Tongue (tissue), 2 donors: ENCODE results near the gene PPP6R2. TPM values are rescaled to one million over a fixed set of nuclear protein-coding genes. Genes with fewer than 3 reads are reported as not detected.
"Not testable (repeated sequence)": the region's sequence is repeated elsewhere in the genome, so short reads cannot be mapped to it uniquely, and the experiment has no call there.

Source experiments
- DNase-seq: peaks from one replicate; pipeline ENCODE4 v3.0.0-alpha.2; 2015
- total RNA-seq: library from RNA; depleted of rRNA; stranded (reverse); fragments of >200 nt; gene quantifications from one replicate; pipeline ENCODE4 v1.2.3, GENCODE V29; 2014

The PPP6R2 gene
- total RNA-seq, 1 donor from 2014 or later: 49.5 TPM

DNA sequence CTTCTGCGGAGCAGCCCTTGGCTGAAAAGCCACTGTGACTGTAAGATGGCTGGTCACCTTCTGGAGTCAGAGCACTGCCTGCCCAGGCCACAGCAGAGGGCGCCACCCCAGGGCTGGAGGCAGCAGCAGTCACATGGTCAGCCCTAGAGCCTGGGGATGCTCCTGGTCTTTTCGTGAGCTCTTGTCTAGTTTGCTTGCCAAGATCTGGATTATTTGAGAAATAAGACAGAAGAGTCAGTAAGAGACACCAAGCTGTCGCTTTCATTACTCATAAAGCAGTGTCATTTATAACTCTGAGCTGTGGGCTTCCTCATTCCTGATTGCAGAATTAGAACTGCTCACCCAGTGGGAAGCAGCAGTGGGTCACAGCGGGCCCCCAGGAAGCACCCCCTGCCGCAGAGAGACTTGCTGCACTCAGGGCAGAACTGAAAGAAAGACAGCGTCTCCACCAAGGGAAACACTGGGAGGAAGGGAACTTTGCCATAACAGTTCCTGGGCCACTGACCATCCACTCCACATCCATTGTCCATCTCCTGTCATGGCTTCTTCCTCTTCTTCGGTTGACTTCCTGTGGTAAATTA is 56.7 kb downstream of the PPP6R2 start:
- DNase-seq: no peak

DNA sequence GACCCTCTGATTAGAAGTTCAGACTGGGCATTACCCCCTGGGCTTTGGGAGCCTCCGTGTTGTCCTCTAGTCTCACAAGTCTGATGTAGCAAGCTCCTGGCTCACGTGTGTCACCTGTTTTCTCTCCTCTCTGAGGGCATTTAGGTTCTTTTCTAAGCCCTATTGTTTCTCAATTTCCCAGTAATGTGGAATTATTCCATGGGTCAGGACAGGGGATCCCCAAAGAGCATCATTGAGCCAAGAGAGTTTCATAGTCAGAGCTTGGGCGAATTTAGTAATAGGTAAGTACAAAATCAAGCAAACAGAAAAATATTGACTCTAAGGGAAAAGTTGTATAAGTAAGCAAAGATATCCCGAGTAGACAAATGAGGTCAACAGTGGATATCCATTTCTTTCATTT is 57.3 kb downstream of the PPP6R2 start:
- no peak for DNase-seq

DNA sequence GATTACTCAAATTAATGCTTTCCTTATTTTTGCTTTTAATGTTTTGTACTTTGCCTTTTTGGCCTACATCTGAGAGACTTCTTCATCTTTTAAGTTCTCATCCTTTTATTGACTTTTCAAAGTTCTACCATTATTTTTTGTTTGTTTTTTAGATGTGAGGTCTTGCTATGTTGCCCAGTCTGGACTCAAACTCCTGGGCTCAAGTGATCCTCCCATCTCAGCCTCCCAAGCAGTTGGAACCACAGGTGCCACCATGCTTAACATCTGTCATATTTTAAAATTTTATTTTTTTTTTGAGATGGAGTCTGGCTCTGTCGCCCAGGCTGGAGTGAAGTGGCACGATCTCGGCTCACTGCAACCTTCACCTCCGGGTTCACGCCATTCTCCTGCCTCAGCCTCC is 57.8 kb downstream of the PPP6R2 start:
- DNase-seq: no peak

DNA sequence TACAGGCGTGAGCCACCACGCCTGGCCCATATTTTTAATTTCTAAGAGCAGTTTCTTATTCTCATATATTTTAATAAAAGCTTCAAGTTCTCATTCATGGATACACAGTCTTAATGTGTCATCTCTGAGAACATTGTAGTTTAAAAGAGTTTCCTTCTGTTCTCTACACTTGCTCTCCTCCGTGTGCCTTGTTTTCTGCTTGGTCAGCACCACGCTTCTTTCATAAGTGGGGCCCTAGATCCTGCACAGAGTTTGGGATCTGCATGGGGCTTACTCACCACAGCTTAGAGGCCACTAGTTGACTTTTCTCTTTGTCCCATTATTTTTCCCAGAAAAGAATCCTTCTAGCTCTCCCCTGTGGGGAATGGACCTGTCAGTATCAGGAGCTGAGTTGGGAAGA is 58.8 kb downstream of the PPP6R2 start:
- no peak for DNase-seq

DNA sequence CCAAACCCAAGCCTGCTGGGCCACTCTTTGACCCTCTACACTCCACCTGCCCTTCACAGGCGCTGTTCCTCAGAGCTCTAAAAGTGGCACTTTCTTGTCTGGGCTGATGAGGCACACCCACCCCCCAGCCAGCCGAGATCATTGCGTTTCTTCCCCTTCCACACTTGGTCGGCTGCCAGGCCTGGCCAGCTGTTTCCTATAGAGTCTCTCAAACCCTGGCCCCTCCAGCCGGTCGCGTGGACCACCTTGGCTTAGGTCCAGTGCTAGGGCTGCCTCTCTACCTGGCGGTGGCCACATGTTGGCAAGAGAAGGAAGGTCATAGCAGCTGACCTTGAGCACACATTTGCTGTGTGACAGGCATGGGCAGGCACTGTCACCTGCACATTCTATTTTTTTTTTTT is 60.6 kb downstream of the PPP6R2 start:
- DNase-seq: peak; percentile 80

DNA sequence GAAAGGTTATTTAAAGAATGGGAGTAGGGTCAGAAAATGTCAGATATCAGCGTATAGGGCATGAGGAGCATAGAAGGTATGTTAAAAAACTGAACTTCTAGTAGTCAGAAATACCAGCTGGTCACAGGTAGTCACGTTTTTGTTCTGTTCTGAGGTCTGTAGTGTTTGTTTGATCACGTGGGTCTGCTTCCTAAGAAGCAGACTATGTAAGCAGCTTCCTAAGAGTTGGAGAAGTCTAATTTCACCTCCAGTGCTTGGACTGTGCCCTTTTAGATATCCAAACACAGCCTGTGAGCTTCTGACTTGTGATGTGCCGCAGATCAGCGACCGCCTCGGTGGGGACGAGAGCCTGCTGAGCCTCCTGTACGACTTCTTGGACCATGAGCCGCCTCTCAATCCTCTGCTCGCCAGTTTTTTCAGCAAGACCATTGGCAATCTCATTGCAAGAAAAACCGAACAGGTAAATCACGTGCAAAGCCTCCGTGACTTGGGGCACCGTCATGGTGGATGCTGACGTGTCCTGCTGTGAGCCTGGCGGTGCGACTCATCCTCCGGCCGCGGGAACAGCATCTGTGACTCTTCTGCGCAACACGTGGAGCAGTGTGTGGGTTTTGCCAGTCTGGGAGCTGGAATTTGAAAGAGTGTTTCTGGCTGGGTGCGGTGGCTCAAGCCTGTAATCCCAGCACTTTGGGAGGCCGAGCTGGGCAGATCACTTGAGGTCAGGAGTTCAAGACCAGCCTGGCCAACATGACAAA is 63.5 kb downstream of the PPP6R2 start:
- DNase-seq: no peak

DNA sequence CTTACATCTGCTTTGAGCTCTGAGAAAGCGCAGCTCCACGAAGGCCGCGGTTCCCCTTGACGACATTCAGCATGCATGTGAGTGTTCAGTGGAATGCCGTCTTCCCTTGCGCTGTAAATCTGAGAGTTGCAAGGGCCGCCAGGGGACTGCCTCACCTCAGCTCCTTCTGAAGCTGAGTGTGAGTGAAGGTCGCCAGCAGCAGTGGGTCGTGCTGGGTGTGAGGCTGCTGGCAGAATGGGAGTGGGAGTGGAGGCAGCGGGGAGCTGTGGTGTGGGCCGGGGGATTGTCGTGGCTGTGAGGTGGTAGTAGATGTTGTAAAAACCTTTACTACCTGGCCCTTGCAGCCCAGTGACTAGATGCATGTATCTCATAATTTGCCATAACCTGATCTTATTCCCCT is 65.2 kb downstream of the PPP6R2 start:
- DNase-seq: no peak

DNA sequence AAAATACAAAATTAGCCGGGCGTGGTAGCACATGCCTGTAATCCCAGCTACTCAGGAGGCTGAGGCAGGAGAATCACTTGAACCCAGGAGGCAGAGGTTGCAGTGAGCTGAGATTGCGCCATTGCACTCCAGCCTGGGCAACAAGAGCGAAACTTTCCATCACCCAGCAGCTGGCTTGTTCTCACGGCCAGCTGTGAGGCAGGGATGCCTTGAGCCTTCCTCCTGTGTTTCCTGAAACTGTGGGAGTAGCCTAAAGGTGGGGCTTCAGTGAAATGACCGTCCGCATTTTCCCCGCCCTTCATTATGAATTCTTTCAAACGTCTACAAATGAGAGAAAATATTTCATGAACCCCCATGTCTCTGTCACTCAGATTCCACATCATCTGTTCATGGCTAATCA is 65.8 kb downstream of the PPP6R2 start:
- not testable (repeated sequence) for DNase-seq

DNA sequence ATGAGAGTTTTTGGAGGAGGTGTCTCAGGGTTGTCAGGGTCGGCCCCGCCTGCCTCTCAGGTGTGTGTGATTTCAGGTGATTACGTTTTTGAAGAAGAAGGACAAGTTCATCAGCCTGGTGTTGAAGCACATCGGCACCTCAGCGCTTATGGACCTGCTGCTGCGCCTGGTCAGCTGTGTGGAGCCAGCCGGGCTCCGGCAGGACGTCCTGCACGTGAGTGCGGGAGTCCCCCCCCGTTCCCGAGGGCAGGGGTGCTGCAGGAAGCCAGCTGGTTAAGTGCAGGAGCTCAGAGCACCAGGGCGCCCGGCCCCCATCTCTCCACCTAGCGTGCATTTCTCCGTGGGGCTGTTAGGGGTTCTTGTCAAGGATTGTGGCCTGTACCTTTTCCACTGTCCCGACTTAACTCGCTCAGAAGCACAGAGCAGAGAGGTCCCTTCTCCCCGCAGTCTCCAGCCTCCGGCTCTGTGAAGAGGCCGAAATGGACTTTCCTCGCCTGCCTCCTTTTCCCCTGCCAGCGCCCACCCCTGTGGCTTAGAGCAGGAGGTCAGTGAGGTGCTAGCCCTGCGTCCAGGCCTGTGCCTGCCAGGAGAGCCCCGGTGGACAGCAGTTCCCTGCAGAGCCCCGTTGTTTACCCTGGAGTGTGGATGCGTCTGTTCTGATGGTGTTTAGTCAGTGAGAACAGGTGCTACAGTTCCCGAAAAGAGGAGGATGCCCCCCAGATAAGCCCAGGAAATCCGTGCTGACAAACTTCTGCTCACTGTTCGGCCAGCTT is 71.5 kb downstream of the PPP6R2 start:
- DNase-seq: no peak

DNA sequence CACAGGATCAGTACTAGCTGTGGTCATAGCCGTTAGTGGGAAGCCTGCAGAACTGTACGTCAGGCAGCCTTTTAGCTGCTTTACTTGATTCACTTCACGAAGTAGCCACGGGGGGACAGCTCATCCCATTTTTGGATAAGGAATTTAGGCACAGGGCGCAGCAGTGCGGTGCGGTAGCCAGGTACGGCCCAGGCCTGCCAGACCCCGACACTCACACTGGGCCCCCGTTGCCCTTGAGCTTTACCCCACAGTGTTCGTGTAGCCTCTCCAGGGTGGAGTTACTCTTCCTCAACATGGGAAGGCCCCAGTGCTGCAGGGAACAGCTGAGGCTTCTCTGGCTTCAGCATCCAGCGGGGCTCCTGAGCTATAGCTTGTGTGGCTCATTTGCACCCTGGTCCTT is 72.3 kb downstream of the PPP6R2 start:
- no peak for DNase-seq

DNA sequence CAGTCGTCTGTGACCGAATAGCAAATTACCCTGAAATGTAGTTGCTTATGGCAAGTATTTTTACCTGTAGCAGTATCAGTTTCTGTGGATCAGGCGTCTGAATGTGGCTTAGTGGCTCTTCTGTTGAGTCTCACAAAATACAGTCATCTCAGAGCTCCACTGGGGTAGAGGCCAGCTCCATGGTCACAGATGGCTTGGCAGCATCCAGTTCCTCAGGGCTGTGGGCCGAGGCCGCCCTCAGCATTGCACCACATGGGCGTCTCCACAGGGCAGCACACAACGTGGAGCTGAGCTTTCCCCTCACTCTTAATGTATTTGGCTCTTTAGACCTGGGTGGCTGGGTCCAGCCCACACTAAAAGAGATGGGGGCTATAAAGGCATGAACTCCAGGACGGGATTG is 73.9 kb downstream of the PPP6R2 start:
- DNase-seq: no peak

DNA sequence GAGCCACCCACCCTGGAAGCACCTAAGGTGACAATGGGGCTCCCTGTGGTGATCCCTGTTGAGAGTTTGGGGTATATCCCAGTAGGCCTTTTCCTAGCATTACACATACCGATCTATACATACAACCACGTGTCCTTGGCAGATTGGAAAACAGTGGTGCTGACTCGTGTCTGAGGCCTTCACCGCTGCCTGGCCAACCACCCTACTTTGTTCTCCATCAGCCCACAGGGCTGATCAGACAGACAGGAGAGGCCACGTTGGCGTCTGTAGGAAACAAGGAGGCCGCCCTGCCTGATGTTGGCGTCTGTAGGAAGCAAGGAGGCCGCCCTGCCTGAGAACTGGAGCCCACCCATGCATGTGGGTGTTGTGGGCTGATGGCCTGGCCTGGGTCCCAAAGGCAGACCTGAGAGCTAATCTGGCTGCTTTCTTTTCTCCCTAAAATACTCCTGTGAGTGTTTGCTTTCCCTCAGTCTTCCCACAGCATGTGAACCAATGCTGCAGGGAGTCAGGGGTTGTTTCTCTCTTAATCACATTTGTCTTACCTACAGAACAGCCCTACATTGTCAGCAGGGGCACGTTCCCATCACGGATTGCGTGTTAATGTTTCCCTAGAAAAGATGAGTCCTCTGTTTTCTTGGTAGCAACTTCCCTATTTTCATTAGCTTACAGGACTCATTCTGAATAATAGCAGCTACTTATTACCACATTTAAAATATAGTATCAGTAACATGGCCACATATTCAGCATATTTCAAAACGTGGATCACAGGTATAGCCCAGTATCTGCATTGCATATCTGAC is 74.5 kb downstream of the PPP6R2 start:
- DNase-seq: no peak

DNA sequence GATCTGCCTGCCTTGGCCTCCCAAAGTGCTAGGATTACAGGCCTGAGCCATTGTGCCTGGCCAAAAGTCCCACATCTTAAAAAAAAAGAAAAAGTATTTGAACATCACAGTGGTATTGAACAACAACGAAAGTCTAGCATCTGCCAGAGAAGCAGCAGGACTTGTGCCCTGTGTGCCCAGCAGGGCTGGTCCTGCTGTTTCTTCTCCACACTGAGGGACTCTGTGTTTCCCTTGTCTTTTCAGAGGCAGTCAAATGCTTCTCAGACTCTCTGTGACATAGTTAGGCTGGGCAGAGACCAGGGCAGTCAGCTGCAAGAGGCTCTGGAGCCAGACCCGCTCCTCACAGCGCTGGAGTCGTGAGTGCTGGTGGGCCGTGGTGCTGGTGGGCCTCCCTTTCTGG is 75.5 kb downstream of the PPP6R2 start:
- no peak for DNase-seq

DNA sequence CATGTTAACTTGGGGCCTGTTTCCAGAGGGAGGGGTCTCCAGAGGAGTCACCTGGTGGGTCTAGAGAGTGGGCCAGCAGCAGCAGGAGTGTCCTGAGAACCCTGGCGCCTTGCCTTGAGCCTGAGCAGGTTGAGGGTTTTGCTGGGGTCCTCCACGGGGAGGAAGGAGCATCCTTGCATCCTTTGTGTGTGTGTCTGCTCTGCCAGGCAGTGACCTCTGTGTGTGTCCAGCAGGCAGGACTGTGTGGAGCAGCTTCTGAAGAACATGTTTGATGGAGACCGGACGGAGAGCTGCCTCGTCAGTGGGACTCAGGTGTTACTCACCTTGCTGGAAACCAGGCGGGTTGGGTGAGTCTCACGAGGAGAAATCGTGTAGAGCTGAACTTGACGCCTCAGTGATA is 76.0 kb downstream of the PPP6R2 start:
- DNase-seq: no peak

DNA sequence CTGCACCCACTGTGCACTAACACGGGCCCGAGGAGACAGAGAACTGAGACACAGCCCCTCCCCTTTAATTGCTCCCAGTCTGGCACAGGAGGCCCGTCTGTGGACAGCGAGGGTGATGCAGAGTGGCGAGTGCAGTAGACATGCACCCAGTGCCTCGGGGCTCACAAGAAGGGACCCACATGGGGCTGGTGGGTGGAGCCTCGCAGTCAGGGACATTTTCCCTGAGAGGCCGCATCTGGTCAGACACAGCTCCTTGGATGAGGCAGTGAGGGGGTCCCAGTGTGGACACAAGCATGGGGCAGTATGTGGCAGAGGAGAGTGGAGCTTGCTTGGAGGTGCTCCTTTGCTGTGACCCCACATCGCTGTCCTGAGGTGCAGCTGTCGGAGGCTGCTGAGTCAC is 76.9 kb downstream of the PPP6R2 start:
- no peak for DNase-seq

DNA sequence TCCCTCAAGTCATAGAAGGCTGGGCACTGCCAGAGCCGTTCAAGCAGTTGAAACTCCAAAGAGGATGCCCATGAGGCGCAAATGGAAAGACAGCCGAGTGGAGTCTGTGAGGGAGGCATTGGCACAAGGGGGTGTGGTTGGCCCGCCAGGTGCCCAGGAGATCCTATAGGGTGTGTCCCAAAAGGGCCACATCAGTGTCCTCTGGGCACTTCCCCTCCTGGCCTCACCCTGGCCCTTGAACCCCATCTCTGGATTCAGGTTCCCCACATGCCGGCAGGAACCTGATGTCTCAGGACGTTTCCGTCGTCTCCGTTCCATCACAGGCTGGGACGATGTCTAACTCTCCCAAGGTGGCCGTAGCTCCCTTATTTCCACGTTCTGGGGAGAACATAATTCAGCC is 77.5 kb downstream of the PPP6R2 start:
- no peak for DNase-seq

DNA sequence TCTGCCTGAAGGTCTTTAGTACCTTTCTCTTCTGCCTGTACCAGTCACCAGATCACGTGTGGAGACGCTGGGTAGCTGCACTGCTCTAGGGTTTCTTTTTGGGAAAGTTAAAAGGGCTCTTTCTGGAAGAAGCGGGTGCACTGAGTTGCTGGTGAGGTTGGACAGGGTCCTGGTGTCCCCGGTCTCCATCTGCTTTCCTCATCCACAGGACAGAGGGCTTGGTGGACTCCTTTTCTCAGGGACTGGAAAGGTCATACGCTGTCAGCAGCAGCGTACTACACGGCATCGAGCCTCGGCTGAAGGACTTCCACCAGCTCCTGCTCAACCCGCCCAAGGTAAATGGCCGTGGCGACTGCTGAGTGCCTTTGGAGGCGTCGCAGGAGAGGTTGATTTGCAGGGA is 78.9 kb downstream of the PPP6R2 start:
- DNase-seq: no peak

DNA sequence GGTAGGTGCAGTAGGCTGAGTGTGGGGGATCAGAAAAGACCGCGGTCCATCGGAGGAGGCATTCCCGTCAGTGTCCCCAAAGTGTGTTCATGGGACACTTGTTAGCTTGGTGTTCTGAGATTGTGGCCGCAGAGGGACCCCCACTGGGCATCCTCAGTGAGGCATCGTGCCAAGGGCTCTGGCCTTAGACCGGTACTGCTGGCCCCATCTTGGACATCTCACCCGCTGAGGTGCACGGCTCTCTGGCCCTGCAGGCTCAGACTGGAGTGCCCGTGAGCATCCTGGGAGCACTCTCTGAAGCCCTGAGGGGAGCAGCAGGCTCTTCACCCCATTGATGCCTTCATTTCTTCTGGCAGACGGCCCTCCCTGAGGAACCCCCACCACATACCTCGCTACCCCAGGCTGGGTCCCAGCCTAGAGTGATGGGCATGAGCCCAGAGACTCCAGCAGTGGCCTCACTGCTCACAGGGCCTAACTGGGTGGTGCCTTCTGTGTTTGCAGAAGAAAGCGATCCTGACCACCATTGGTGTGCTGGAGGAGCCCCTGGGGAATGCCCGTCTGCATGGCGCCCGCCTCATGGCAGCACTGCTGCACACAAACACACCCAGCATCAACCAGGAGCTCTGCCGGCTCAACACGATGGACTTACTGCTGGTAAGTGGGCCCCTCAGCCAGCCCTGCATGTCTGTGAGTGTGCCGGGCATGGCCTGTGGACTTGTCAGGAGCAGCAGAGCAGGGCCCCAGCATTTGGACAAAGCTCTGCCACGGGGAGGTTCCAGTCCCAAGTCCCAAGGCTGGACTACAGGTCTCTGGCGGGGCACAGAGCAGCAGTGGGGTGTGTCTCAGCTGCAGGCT is 80.1 kb downstream of the PPP6R2 start:
- no peak for DNase-seq

DNA sequence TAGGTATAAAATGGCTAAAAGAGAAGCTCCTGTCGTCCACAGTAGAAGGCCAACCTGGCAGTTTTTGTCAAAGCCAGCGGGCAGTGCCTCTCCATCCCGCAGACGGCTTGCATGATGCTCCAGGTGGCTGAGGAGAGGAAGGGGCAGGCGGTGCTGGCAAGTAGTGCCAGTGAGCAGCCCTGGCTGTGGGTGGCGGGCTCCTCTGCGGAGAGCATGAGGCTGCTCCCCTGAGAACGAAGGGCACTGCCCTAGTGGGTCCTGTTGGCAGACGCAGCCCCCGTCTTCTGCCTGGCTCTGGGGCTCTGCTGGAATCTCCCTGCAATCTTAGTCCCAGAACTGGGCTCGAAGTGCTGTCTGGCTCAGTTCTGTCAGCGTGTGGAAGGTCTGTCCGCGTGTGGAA is 80.8 kb downstream of the PPP6R2 start:
- no peak for DNase-seq

DNA sequence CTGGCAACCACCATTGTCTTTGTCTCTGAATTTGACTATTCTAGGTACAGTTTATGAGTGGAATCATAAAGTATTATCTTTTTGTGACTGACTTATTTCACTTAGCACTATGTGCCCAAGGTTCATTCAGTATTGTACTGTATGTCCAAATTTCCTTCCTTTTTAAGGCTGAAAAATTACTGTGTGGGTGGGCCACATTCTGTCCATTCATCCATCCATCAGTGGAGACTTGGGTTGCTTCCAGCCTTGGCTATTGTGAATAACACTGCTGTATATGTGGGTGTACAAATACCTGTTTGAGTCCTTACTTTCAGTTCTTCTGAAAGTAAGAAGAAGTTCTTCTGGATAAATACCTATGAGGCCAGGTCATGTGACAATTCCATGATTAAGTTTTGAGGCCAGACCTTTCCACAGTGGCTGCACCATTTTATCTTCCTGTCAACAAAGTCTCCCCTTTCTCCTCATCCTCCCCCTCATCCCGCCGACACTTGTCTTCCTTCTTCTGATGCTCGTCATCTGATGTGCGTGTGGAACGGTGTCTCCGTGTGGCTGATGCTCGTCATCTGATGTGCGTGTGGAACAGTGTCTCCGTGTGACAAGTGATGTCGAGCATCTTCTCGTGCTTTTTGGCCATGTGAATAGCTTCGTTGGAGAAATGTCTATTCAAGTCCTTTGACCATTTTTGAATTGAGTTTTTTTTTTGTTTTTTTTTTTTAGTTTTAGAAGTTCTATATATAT is 82.2 kb downstream of the PPP6R2 start:
- no peak for DNase-seq
